Muscle of leg (tissue), 11 donors: ENCODE data around the gene ALPK3. TPM values are rescaled to one million over a fixed set of nuclear protein-coding genes. Genes with fewer than 3 reads are reported as not detected.

ENCODE experiments used
- DNase-seq: peaks from one replicate; pipeline ENCODE4 v3.0.0; 2013
- H3K27ac ChIP-seq: one replicate; pipeline ENCODE4 v1.5.1; 2013; ENCODE audit warnings: mild to moderate bottlenecking, low read length, control low read depth
- H3K27me3 ChIP-seq: one replicate; pipeline ENCODE4 v1.6.1; 2013; ENCODE audit warnings: low read length; ENCODE audit not compliant: control insufficient read depth, insufficient read depth
- H3K36me3 ChIP-seq: one replicate; pipeline ENCODE4 v1.6.1; 2013; ENCODE audit warnings: low read length; ENCODE audit not compliant: control insufficient read depth, insufficient read depth
- H3K4me1 ChIP-seq: one replicate; pipeline ENCODE4 v1.6.1; 2013; ENCODE audit warnings: low read length; ENCODE audit not compliant: control insufficient read depth, insufficient read depth
- H3K4me3 ChIP-seq: one replicate; pipeline ENCODE4 v1.5.1; 2013; ENCODE audit warnings: low read length, control low read depth
- H3K9me3 ChIP-seq: replicated peaks from 2 replicates; pipeline ENCODE4 v1.6.1; 2013; ENCODE audit warnings: low read depth, low read length; ENCODE audit not compliant: control insufficient read depth
- WGBS: methylation state at CpG from one replicate; pipeline ENCODE4 v1.1.5; 2013; ENCODE audit warnings: missing lambda C conversion rate; ENCODE audit not compliant: insufficient coverage; 5-methylcytosine and 5-hydroxymethylcytosine counted together
- polyA plus RNA-seq, 8 donors: library from polyadenylated mRNA; unstranded; fragments of 120-200 nt; gene quantifications; one replicate each; pipeline versions ENCODE4 v1.2.1 to v1.2.3, GENCODE V29; 2013; ENCODE audit warnings: inconsistent platforms in 1 of 8, low replicate concordance in 1 of 8; ENCODE audit not compliant: insufficient read length in 8 of 8, insufficient read depth in 1 of 8
- total RNA-seq: library from RNA; stranded (reverse); fragments of 120-200 nt; gene quantifications from one replicate; pipeline ENCODE4 v1.2.4, GENCODE V29; 2013

The ALPK3 gene
- total and polyA plus RNA-seq, 9 donors: 35.9 to 106 (median 69.5) TPM

- peak overlapping the region; percentile 49 for H3K27ac ChIP-seq
- 64% methylated on average over 1 of the region's 2 CpGs for WGBS
- H3K27me3 ChIP-seq: no peaks in the 10 kb centered on the region
- no peak for DNase-seq
- H3K36me3 ChIP-seq: peaks cover 53% of the 10 kb centered on the region
- H3K9me3 ChIP-seq: no peaks in the 10 kb centered on the region
- no peak overlapping the region for H3K4me3 ChIP-seq
- peaks cover 54% of the 10 kb centered on the region for H3K4me1 ChIP-seq
These were observed 15.4 kb downstream of the ALPK3 start for GRCh38 chr15:84832448-84833040.

- Histone ChIP-seq H3K36me3 (peaks cover 48% of the 10 kb centered on the region), H3K4me1 (peaks cover 50% of the 10 kb centered on the region), H3K4me3 (no peak overlapping the region), H3K27ac (peak overlapping the region; percentile 79), H3K9me3 (no peaks in the 10 kb centered on the region), H3K27me3 (no peaks in the 10 kb centered on the region)
- peak; percentile 67 for DNase-seq
- WGBS: 47% methylated on average over 3 of the region's 4 CpGs
These were observed 16.5 kb downstream of the ALPK3 start for GRCh38 chr15:84833447-84834228.

DNA sequence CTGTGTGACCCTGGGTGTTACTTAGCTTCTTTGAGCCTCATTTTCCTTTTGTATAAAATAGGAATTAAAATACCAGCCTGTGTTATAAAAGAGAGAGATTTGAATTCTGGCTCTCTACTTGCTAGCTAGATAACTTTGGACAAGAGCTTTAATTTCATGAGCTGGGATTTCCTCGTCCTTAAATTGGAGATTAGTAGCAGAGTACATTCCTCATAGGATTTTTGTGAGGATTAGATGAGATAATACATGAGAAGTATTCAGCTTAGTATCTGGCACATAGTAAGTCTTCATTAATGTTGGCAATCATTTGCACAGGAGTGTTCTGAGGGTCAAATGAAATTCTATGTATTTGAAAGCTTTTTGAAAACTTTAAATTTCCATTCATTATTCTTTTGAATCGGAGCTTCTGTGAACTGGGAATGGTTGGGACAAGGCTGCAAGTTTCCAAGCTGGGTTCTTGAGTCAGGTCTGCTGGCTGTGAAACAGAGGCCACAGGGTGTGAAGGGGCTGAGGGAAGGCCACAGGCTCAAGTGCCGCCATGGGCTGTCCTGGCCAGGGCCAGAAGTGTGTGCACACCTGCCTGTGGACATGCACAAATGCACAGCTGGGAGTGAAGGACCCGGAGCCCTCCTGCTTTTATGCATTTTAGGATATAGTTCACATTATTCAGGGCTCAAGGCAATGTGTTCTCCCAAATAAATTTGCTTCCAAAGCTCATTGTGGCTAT, 17.2 kb downstream of the ALPK3 start:
- no peaks in the 10 kb centered on the region for H3K27me3 ChIP-seq
- peak overlapping the region; percentile 79 for H3K27ac ChIP-seq
- peaks cover 50% of the 10 kb centered on the region for H3K36me3 ChIP-seq
- H3K9me3 ChIP-seq: no peaks in the 10 kb centered on the region
- H3K4me1 ChIP-seq: peaks cover 55% of the 10 kb centered on the region
- WGBS: 41% methylated on average over 2 of the region's 4 CpGs
- no peak for DNase-seq
- no peak overlapping the region for H3K4me3 ChIP-seq

DNA sequence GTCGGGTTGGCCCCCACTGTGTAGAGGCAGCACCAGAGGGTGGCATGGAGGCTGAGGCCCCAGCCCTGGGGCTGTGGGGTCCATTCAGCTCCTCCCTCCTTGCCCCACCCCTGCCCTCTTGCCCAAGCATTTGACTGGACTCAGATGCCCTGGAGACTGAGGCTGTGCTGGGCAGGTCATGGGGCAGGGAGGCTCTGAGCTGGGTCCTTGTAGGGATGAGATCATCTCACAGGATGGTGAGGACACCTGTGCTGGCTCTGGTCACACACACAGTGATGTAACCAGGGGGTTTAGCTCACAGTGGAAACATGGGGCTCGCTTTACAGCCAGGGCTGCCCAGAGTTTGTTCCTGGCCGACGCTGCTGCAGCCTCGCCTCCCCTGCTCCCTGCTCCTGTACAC, 17.8 kb downstream of the ALPK3 start:
- Histone ChIP-seq H3K36me3 (peaks cover 53% of the 10 kb centered on the region), H3K27ac (peak overlapping the region; percentile 79), H3K4me1 (peaks cover 61% of the 10 kb centered on the region), H3K4me3 (no peak overlapping the region), H3K27me3 (no peaks in the 10 kb centered on the region), H3K9me3 (no peaks in the 10 kb centered on the region)
- DNase-seq: peak; percentile 54
- WGBS: 86% methylated on average over 4 of the region's 5 CpGs

GRCh38 chr15:84835661-84836337, 18.6 kb downstream of the ALPK3 start:
- H3K4me1 ChIP-seq: peaks cover 67% of the 10 kb centered on the region
- no peak overlapping the region for H3K4me3 ChIP-seq

DNA sequence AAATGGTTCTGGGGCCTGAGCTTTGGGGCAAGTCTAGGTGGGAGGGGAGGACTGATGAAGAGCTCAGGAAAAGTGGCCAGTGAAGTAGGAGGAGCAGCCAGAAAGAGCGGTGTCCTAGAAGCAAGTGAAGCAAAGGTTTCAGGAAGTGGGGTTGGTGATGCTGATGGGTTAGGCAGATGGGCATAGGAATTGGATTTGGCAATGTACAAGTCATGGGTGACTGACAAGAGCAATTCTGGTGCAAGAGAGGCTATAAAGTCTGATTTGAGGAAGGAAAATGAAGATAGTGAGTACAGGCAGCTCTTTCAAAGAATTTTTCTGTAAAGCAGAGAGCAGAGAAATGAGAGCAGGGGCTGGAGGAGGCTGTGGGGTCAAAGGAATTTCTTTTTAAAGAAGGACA, 19.7 kb downstream of the ALPK3 start:
- WGBS: 77% methylated on average over 1 of the region's 1 CpG
- Histone ChIP-seq H3K4me1 (peaks cover 69% of the 10 kb centered on the region), H3K9me3 (no peaks in the 10 kb centered on the region), H3K4me3 (no peak overlapping the region), H3K27me3 (no peaks in the 10 kb centered on the region), H3K27ac (peak overlapping the region; percentile 18), H3K36me3 (peaks cover 55% of the 10 kb centered on the region)
- no peak for DNase-seq

More at GRCh38 chr15:84835661-84836337, 18.6 kb downstream of the ALPK3 start:
- H3K27me3 ChIP-seq: no peaks in the 10 kb centered on the region
- 82% methylated on average over 4 of the region's 5 CpGs for WGBS
- H3K9me3 ChIP-seq: no peaks in the 10 kb centered on the region
- H3K36me3 ChIP-seq: peaks cover 59% of the 10 kb centered on the region
- H3K27ac ChIP-seq: peak overlapping the region; percentile 79
- no peak for DNase-seq

DNA sequence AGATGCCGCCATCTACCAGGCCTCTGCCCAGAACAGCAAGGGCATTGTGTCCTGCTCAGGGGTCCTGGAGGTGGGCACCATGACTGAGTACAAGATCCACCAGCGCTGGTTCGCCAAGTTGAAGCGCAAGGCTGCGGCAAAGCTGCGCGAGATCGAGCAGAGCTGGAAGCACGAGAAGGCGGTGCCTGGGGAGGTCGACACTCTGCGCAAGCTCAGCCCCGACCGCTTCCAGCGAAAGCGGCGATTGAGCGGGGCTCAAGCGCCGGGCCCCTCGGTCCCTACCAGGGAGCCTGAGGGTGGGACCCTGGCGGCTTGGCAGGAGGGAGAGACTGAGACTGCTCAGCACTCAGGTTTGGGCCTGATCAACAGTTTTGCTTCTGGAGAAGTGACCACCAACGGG, 22.6 kb downstream of the ALPK3 start:
- Histone ChIP-seq H3K9me3 (no peaks in the 10 kb centered on the region), H3K4me3 (no peak overlapping the region), H3K36me3 (peaks cover 51% of the 10 kb centered on the region), H3K27ac (peak overlapping the region; percentile 96), H3K27me3 (no peaks in the 10 kb centered on the region), H3K4me1 (peaks cover 61% of the 10 kb centered on the region)
- DNase-seq: no peak
- 96% methylated on average over 23 of the region's 23 CpGs for WGBS

- Histone ChIP-seq H3K4me1 (peaks cover 58% of the 10 kb centered on the region), H3K9me3 (no peaks in the 10 kb centered on the region), H3K27me3 (no peaks in the 10 kb centered on the region), H3K36me3 (peaks cover 54% of the 10 kb centered on the region), H3K27ac (peak overlapping the region; percentile 96), H3K4me3 (no peak overlapping the region)
- no peak for DNase-seq
- 73% methylated on average over 10 of the region's 10 CpGs for WGBS
These were observed 23.1 kb downstream of the ALPK3 start for GRCh38 chr15:84840255-84840654.

DNA sequence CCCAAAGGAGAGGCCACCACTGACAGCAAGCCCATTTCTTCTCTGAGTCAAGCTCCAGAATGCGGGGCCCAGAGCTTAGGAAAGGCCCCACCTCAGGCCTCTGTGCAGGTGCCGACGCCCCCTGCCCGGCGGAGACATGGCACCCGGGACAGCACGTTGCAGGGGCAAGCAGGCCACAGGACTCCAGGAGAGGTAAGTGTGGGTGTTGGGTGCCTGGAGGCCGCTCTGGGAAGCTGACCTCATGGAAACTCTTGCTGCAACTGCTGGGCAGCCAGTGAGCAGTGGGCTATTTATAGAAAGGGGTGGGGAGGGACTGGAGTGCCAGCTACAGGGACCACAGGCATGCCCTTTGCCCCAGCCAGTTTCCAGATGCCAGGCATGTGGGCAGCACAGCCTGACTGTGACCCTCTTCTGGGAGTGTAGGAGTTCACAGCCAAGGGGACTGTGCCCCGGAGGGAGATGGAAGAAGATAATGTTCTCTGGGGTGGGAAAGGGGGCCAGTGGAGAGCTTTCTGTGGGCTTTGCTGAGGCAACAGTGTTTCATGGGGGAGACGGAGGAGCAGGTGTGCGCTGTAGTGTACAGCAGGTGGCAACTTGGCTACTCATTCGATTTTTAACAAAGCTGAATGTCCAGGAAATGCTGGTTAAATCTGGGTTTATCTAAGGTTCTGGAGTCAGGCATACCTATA, 23.7 kb downstream of the ALPK3 start:
- peaks cover 52% of the 10 kb centered on the region for H3K36me3 ChIP-seq
- H3K27me3 ChIP-seq: no peaks in the 10 kb centered on the region
- DNase-seq: peak; percentile 86
- H3K4me3 ChIP-seq: no peak overlapping the region
- 83% methylated on average over 12 of the region's 12 CpGs for WGBS
- H3K27ac ChIP-seq: peak overlapping the region; percentile 96
- peaks cover 57% of the 10 kb centered on the region for H3K4me1 ChIP-seq
- peaks cover 1% of the 10 kb centered on the region for H3K9me3 ChIP-seq
